HL-60/S4 treated with retinoic acid at 250 ng/mL for 4 days and 3 days (cell line): ENCODE data around the gene SCPEP1.

Experiments used
- in situ Hi-C: fragments of 300-500 bp; cut with MboI; formaldehyde crosslinking; loops from 2 replicates; pipeline ENCODE4 v1.7.0; 2022; ENCODE audit warnings: low sequenced_read_pairs

Gene SCPEP1

GRCh38 chr17:56994009-56994792 lies 16.3 kb downstream of the SCPEP1 start:
- in situ Hi-C loops, result no loop called here

GRCh38 chr17:56995766-56996165 lies 17.8 kb downstream of the SCPEP1 start:
- in situ Hi-C loops, result no loop called here

DNA sequence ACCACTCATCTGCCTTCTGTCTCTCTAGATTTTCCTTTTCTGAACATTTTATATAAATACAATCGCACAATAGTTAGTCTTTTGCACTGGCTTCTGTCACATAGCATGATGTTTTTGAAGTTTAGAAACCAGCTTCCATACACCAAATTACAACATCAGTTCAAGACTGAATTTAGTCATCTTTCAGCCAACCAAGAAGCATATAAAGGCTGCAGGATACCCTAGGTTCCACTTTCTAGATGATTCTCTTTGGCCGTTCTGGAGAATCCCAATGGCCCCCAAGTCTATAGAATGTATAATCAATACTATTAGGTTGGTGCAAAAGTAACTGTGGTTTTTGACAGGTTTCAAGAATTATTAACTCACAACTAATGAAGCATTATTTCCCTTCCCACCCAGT lies 19.4 kb downstream of the SCPEP1 start:
- in situ Hi-C loops, result no loop called here

- in situ Hi-C loops, result no loop called here
Observed at GRCh38 chr17:57001541-57001940, 23.6 kb downstream of the SCPEP1 start.

DNA sequence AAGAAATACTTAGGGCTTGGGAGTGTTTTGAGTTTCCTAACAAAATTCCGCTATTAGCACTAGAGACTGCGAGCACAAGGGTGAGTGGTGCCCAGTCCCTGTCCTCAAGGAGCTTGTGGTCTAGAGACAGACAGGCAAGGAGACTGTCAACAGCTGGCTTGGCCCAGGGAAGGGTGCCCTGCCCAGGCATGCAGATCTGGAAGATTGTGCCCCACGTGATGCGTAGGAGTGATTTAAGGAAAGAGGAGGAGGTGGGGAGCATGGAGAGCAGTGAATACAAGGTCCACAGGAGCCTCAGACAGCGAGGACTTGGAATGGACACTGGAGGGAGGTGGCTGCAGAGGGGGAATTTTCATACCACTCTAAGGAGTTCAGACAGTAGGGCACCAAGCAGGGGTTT lies 25.0 kb downstream of the SCPEP1 start:
- in situ Hi-C loops, result no loop called here

DNA sequence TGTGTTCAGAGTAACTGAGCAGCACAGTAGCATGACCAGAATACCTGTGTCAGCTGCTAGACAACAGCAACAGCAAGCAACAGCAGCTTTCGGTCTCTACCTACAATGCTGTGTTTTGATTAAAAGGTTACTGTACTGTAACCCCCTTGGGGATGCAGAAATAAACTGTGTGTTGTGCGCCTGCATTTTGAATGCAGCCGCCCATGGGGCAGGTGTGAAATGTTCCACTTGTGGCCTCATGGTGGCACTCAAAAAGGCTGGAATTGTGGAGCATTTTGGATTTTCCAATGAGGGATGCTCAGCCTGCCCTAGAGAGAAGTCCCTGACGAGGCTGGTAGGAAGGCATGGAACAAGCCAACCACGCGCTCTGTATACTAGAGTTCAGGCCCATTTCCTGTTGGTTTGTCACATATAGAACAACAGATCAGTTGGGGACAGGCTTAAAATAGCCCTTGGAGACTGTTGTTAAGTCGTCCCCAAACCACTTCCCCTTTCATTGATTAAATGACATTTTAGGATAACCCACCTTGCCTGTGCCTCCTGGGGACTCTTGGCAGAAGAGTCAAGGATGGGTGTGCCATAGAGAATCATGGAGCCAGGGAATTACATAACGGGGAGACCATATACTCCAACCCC lies 27.1 kb downstream of the SCPEP1 start:
- in situ Hi-C loops, result no loop called here

GRCh38 chr17:57006040-57006439 lies 28.1 kb downstream of the SCPEP1 start:
- in situ Hi-C loops, result no loop called here

GRCh38 chr17:57008958-57009357 lies 31.0 kb downstream of the SCPEP1 start:
- in situ Hi-C loops, result no loop called here

- in situ Hi-C loops, result no loop called here
Observed at GRCh38 chr17:57009737-57010445, 32.0 kb downstream of the SCPEP1 start.

GRCh38 chr17:57010487-57010886 lies 32.6 kb downstream of the SCPEP1 start:
- in situ Hi-C loops, result no loop called here

DNA sequence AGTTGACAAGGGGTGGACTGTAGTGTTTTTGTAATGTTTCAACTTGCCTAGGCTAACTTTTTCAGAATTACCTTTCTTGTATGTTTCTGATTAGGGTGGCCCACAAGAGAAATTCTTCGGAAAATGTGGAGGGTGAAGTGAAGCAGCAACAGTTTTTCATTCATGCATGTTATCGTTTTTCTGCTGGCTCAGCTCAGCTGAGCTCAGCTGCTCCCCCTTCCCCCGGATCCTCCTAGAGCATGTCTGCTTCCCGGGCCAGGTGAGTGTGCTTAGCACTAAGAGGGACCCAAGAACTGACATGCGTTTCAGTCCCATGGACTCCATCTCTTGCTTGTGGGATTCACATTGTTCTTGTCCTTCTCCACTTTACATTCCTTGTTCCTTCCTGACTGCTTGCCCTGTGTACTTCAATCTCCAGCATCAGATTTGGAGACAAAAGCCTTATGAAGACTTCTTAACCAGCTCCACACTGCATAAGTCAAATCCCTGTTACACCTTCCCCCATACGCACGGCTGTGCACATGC lies 33.6 kb downstream of the SCPEP1 start:
- in situ Hi-C loops, result no loop called here

GRCh38 chr17:57016071-57016763 lies 38.3 kb downstream of the SCPEP1 start:
- in situ Hi-C loops, result no loop called here

DNA sequence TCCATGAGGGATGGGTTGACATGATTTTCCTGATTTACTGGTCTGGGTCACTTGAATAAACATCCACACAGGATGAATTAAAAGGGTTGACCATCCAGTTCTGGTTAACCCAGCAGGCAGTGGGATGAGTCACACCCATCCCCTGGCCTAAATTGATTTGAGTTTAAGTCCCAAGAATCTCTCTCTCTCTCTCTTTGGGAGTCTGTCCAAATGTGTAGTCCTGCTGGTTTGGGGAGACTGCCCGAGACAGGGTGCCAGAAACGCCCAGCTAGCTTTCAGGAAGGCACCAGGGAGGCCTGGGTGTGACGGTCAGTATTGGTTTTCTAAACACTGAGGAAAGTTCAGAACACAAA lies 38.8 kb downstream of the SCPEP1 start:
- in situ Hi-C loops, result no loop called here

- in situ Hi-C loops, result no loop called here
Observed at GRCh38 chr17:57017625-57018024, 39.7 kb downstream of the SCPEP1 start.

DNA sequence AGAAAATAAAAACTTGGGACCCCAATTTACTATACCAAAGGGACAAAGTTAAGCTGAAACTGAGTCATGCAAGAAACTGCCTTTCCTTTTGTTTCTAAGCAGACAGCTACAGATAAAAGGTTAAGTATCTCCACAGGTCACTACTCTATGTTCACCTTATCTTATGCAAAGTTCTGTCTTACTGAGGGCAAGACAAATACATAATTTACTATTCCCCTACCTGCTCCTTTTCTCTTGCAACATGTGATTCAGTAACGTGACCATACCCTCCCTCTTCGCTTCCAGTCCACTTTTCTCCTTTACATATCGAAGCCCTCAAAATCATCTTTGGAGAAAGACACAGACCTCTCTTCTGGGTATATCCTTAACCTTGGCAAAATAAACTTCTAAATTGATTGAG lies 42.3 kb downstream of the SCPEP1 start:
- in situ Hi-C loops, result no loop called here

DNA sequence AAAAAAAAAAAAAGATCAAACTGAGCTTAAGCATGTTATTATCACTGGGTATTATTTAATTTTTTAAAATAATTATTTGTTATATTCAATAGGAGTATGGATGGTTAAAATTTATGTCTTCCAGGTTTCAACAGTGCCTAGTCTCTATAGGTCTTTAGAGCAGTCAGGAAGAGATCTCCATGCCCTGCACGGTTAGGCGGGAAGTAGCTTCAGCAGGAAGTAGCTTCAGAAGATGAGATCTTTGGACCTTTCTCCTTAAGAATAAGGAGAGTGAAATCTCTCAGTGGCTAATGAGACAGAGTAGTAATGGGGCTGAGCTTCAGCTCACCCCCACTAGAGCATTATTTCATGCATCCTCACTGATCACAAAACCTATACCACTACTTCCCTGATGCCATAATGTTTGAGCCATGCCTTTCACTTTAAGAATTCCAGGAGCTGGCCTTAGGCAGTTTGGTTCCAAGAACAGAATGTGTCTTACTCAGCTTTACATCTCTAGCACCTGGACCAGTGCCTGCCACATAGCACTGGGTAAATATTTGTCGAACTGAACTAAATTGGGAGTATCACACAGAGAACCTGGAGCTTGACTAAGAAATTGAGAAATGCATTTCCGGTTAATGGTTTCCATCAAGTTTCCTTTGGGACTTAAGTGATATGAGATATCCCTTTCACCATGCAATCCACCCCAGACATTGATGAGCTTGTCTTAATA lies 43.5 kb downstream of the SCPEP1 start:
- in situ Hi-C loops, result no loop called here

DNA sequence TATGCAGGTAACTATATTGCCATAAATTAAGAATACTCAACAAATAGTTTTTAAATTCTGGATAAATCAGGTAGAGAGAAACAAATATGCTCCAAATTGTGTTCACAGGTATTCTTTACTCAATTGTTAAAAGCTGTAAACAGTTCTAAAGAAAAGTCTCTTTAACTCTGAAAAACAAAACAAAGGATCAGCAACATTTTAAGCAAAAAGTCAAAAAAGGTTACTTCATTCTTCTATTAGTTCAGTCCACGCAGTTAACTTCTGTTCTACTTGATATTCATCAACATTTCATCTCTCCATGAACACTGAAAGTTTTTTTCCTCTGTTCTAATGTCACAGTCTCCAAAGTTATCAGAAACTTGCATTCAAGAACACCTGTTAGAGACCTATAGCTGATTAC lies 47.9 kb downstream of the SCPEP1 start:
- in situ Hi-C loops, result no loop called here

DNA sequence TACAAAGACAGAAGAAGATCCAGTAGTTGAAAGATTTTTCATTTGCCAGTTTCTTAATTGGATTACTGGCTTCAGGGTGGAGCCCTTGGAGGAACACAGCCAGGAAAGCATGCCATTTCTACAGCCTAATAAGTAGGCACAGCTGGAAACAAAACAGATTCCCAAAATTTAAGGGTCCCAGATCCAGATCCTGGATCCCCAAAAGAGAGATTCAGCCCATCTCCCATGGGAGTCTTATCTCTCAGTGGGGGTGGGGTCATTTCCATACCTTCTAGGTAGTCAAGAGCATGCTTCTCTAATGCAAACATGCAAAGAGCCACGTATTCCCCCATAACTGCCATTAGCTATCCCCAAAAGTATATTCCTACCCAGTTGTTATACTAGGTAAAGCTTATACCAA lies 49.9 kb downstream of the SCPEP1 start:
- in situ Hi-C loops, result no loop called here

DNA sequence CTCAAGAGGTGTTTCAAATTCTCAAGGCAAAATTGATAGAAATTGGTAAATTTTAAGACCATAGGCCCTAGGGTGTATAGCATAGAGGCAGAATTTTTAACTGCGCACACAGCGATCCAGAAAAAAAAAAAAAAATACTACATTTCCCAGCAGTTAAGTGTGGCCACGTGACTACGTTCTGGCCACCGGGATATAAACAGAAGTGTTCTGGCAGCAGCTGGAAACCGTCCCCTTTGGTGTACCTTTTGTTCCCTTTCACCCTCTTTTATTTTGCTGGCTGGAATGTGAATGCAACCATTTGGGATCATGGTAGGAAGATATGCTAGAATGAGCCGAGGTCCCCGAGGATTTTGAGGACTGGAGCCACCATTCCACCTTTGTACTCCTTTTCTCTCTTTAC lies 54.4 kb downstream of the SCPEP1 start:
- in situ Hi-C loops, result no loop called here

GRCh38 chr17:57033296-57033695 lies 55.4 kb downstream of the SCPEP1 start:
- in situ Hi-C loops, result no loop called here
